IMR-90 (cell line): ENCODE measurements around the gene RAP1GAP. TPM values are rescaled to one million over a fixed set of nuclear protein-coding genes. Genes with fewer than 3 reads are reported as not detected.

Source experiments
- ATAC-seq: fragments of 200-7000 bp; cut with Tn5 transposase; 2 replicates; pipeline ENCODE4 v1.9.1; 2020; ENCODE audit warnings: low read depth, mild to moderate bottlenecking, moderate library complexity
- BruUV-seq: library from RNA; stranded (reverse); fragments of 400-500 nt; replicated peaks from 2 replicates; lab custom pipeline; 2021; lab: Mats Ljungman, UMichigan
- CTCF ChIA-PET: fragments of 300-600 bp; formaldehyde crosslinking; extraction: SDS; loops from one replicate; lab custom pipeline; 2021; ENCODE audit warnings: antibody characterized with exemption; lab: Yijun Ruan, JAX
- POLR2A ChIA-PET: fragments of 300-600 bp; sonication (Branson Sonifier 250); formaldehyde crosslinking; loops from one replicate; lab custom pipeline; 2022; ENCODE audit warnings: antibody characterized with exemption; ENCODE audit not compliant: unreplicated experiment; lab: Charles Lee
- DNase-seq: peaks from one replicate; pipeline ENCODE4 v3.0.0; 2013
- H2AFZ ChIP-seq: replicated peaks from 2 replicates; pipeline ENCODE3; 2013; ENCODE audit warnings: low read length, mild to moderate bottlenecking; ENCODE audit not compliant: poor library complexity
- H2AK5ac ChIP-seq: 2 replicates; pipeline ENCODE4 v1.6.1; 2013; ENCODE audit warnings: low read depth, low read length, inconsistent platforms
- H2AK9ac ChIP-seq: replicated peaks from 2 replicates; pipeline ENCODE3; 2013; ENCODE audit warnings: mild to moderate bottlenecking, low read depth, low read length, moderate library complexity; ENCODE audit not compliant: poor library complexity
- H2BK120ac ChIP-seq: 2 replicates; pipeline ENCODE4 v1.6.1; 2013; ENCODE audit warnings: low read depth, low read length, inconsistent platforms
- H2BK15ac ChIP-seq: 3 replicates; pipeline ENCODE4 v1.6.1; 2013; ENCODE audit warnings: low read depth, low read length, inconsistent platforms
- H2BK20ac ChIP-seq: 2 replicates; pipeline ENCODE4 v1.6.1; 2013; ENCODE audit warnings: low read depth, mild to moderate bottlenecking, inconsistent platforms, low read length, moderate library complexity
- H2BK5ac ChIP-seq: 2 replicates; pipeline ENCODE4 v1.6.1; 2013; ENCODE audit warnings: mild to moderate bottlenecking, low read depth, low read length, inconsistent platforms; ENCODE audit not compliant: poor library complexity, severe bottlenecking
- H3K14ac ChIP-seq: replicated peaks from 2 replicates; pipeline ENCODE4 v1.6.1; 2013; ENCODE audit warnings: low read depth, low read length, inconsistent platforms
- H3K18ac ChIP-seq: 2 replicates; pipeline ENCODE4 v1.6.1; 2013; ENCODE audit warnings: low read depth, low read length, control low read depth
- H3K23ac ChIP-seq: 2 replicates; pipeline ENCODE4 v1.6.1; 2013; ENCODE audit warnings: low read depth, low read length, inconsistent platforms
- H3K27ac ChIP-seq: 2 replicates; pipeline ENCODE4 v1.5.1; 2013; ENCODE audit warnings: mild to moderate bottlenecking, control low read depth, low read length; ENCODE audit not compliant: insufficient read depth
- H3K27me3 ChIP-seq: 2 replicates; pipeline ENCODE4 v1.6.1; 2013; ENCODE audit warnings: low read length; ENCODE audit not compliant: control insufficient read depth, insufficient read depth
- H3K36me3 ChIP-seq: 2 replicates; pipeline ENCODE4 v1.6.1; 2013; ENCODE audit warnings: low read length, mixed read lengths; ENCODE audit not compliant: control insufficient read depth, insufficient read depth
- H3K4ac ChIP-seq: 2 replicates; pipeline ENCODE4 v1.6.1; 2013; ENCODE audit warnings: low read depth, low read length, inconsistent platforms
- H3K4me1 ChIP-seq: 2 replicates; pipeline ENCODE4 v1.6.1; 2013; ENCODE audit warnings: low read length, mixed read lengths; ENCODE audit not compliant: control insufficient read depth, insufficient read depth
- H3K4me2 ChIP-seq: 2 replicates; pipeline ENCODE4 v1.6.1; 2013; ENCODE audit warnings: low read depth, mild to moderate bottlenecking, control low read depth, low read length, moderate library complexity
- H3K4me3 ChIP-seq: 2 replicates; pipeline ENCODE4 v1.5.1; 2013; ENCODE audit warnings: low read depth, mild to moderate bottlenecking, control low read depth, low read length, moderate library complexity; ENCODE audit not compliant: insufficient read depth
- H3K56ac ChIP-seq: 2 replicates; pipeline ENCODE4 v1.6.1; 2013; ENCODE audit warnings: low read length, inconsistent platforms; ENCODE audit not compliant: insufficient read depth; ENCODE audit errors: extremely low read depth
- H3K79me1 ChIP-seq, 2 experiments: 2 replicates each; pipeline ENCODE4 v1.6.1; 2013; ENCODE audit warnings: low read length in 2 of 2, inconsistent platforms in 1 of 2, low read depth in 1 of 2
- H3K9ac ChIP-seq: 2 replicates; pipeline ENCODE4 v1.6.1; 2013; ENCODE audit warnings: low read depth, low read length, control low read depth
- H3K9me1 ChIP-seq: 2 replicates; pipeline ENCODE4 v1.6.1; 2013; ENCODE audit warnings: low read length, inconsistent platforms; ENCODE audit not compliant: insufficient read depth
- H3K9me3 ChIP-seq: 2 replicates; pipeline ENCODE4 v1.6.1; 2013; ENCODE audit warnings: low read length; ENCODE audit not compliant: control insufficient read depth, insufficient read depth
- H4K20me1 ChIP-seq: 2 replicates; pipeline ENCODE4 v1.6.1; 2013; ENCODE audit warnings: low read length, inconsistent platforms; ENCODE audit not compliant: insufficient read depth
- H4K5ac ChIP-seq: 2 replicates; pipeline ENCODE4 v1.6.1; 2013; ENCODE audit warnings: mild to moderate bottlenecking, low read depth, low read length, control low read depth
- H4K8ac ChIP-seq, 2 experiments: 2 replicates each; pipeline ENCODE4 v1.6.1; 2013; ENCODE audit warnings: low read depth in 2 of 2, low read length in 2 of 2, control low read depth in 1 of 2, inconsistent platforms in 1 of 2
- H4K91ac ChIP-seq: 2 replicates; pipeline ENCODE4 v1.6.1; 2013; ENCODE audit warnings: low read depth, low read length, inconsistent platforms; ENCODE audit not compliant: insufficient read depth
- BHLHE40 ChIP-seq: fragments of 150-350 bp; IDR thresholded peaks from 2 replicates; pipeline ENCODE4 v1.6.1; 2016; ENCODE audit warnings: mild to moderate bottlenecking, low read depth, low read length
- CEBPB ChIP-seq: IDR thresholded peaks from 2 replicates; pipeline ENCODE4 v1.6.1; 2012; ENCODE audit warnings: low read depth, low read length, improper control_type of control experiment
- CHD1 ChIP-seq: IDR thresholded peaks from 2 replicates; pipeline ENCODE4 v1.6.1; 2012; ENCODE audit warnings: low read depth, low read length, improper control_type of control experiment
- CTCF ChIP-seq: conservative IDR thresholded peaks from 2 replicates; pipeline ENCODE4 v1.5.1; 2012; ENCODE audit warnings: mild to moderate bottlenecking, low read depth, low read length, improper control_type of control experiment
- FOS ChIP-seq: fragments of 150-350 bp; IDR thresholded peaks from 2 replicates; pipeline ENCODE4 v1.6.1; 2016; ENCODE audit warnings: low read depth, low read length
- MAFK ChIP-seq: IDR thresholded peaks from 2 replicates; pipeline ENCODE4 v1.6.1; 2012; ENCODE audit warnings: low read depth, low read length, improper control_type of control experiment
- MAZ ChIP-seq: IDR thresholded peaks from 2 replicates; pipeline ENCODE4 v1.6.1; 2012; ENCODE audit warnings: low read depth, mild to moderate bottlenecking, low read length, improper control_type of control experiment, moderate library complexity, borderline replicate concordance
- MXI1 ChIP-seq: IDR thresholded peaks from 2 replicates; pipeline ENCODE4 v1.6.1; 2012; ENCODE audit warnings: low read depth, mild to moderate bottlenecking, low read length, moderate library complexity, borderline replicate concordance
- POLR2A ChIP-seq: IDR thresholded peaks from 2 replicates; pipeline ENCODE4 v1.6.1; 2012; ENCODE audit warnings: mild to moderate bottlenecking, low read depth, low read length
- RAD21 ChIP-seq: IDR thresholded peaks from 2 replicates; pipeline ENCODE4 v1.6.1; 2012; ENCODE audit warnings: low read length, improper control_type of control experiment
- RFX5 ChIP-seq: IDR thresholded peaks from 2 replicates; pipeline ENCODE4 v1.8.0; 2012; ENCODE audit warnings: low read depth, mild to moderate bottlenecking, low read length, moderate library complexity
- SMC3 ChIP-seq: fragments of 150-350 bp; IDR thresholded peaks from 2 replicates; pipeline ENCODE4 v1.6.1; 2016; ENCODE audit warnings: low read depth, mild to moderate bottlenecking, antibody characterized with exemption, low read length, moderate library complexity
- USF2 ChIP-seq: fragments of 150-350 bp; IDR thresholded peaks from 2 replicates; pipeline ENCODE4 v1.6.1; 2017; ENCODE audit warnings: mild to moderate bottlenecking, antibody characterized with exemption, low read length, low read depth
- WGBS, 2 experiments: methylation state at CpG; one replicate each; pipeline versions ENCODE4 v1.1.5 to v1.1.7; 2013; ENCODE audit warnings: missing lambda C conversion rate in 2 of 2; ENCODE audit not compliant: insufficient read length in 1 of 2; ENCODE audit errors: extremely low coverage in 2 of 2; 5-methylcytosine and 5-hydroxymethylcytosine counted together
- dilution Hi-C: fragments of 300-500 bp; cut with HindIII; formaldehyde crosslinking; loops from one replicate; pipeline ENCODE4 v1.14.3; 2018; ENCODE audit warnings: low sequenced_read_pairs; ENCODE audit not compliant: unreplicated experiment
- in situ Hi-C: fragments of 300-500 bp; cut with MboI; formaldehyde crosslinking; loops from 3 replicates; pipeline ENCODE4 v1.14.3; 2019; ENCODE audit warnings: low sequenced_read_pairs, inconsistent platforms, mixed read lengths
- intact Hi-C: fragments of 100-400 bp; cut with micrococcal nuclease; formaldehyde crosslinking; loops from 2 replicates; pipeline ENCODE4 v1.10.0; 2022
- polyA plus RNA-seq, 3 experiments: library from polyadenylated mRNA; depleted of rRNA; stranded (reverse); fragments of >200 nt; gene quantifications; 2 replicates each; pipeline ENCODE4 v1.2.3, GENCODE V29; 2012; ENCODE audit warnings: low replicate concordance in 1 of 3
- total RNA-seq: library from RNA; depleted of rRNA; stranded (reverse); fragments of >200 nt; gene quantifications from 2 replicates; pipeline ENCODE4 v1.2.3, GENCODE V29; 2012

Gene RAP1GAP
- total and polyA plus RNA-seq, 2 of the 4 experiments (the other 2 are of a cell fraction), result under 0.01 to 0.10 TPM

- Histone ChIP-seq H2BK20ac (no peak overlapping the region), H4K5ac (no peak overlapping the region), H3K23ac (no peak overlapping the region), H3K79me1 (peaks cover 2 to 7% of the 10 kb centered on the region in 2 experiments; a peak in 2 of 4 replicates), H4K8ac (no peak overlapping the region), H3K9ac (no peak overlapping the region), H3K4me1 (no peaks in the 10 kb centered on the region), H3K56ac (no peak overlapping the region), H2BK5ac (no peak overlapping the region), H4K20me1 (no peaks in the 10 kb centered on the region), H3K27me3 (no peaks in the 10 kb centered on the region), H3K18ac (no peak overlapping the region), H2AK9ac (no peak overlapping the region), H3K14ac (no peak overlapping the region), H3K4me3 (no peak overlapping the region), H2AK5ac (no peak overlapping the region), H2BK15ac (no peak overlapping the region), H3K9me3 (0 out of 2 replicates have a peak, but pooled peaks cover 2% of the 10 kb centered on the region), H3K36me3 (peaks cover 13% of the 10 kb centered on the region), H3K4ac (no peak overlapping the region), H2AFZ (no peak overlapping the region), H3K27ac (no peak overlapping the region), H3K9me1 (peaks cover 9% of the 10 kb centered on the region; the same call in 1 of the 2 replicates), H2BK120ac (no peak overlapping the region), H4K91ac (no peak overlapping the region), H3K4me2 (no peak overlapping the region)
- intact Hi-C loops (no loop called here), in situ Hi-C loops (no loop called here), dilution Hi-C loops (no loop called here)
- no peak for ATAC-seq
- POLR2A ChIA-PET, result interaction anchor here (0.6 kb wide), 1 partner anchor 356 kb away, joined by 7 read pairs; no protein-coding TSS in a partner anchor
- no CpG with 5 or more reads among the region's 1 CpG for WGBS, 2 experiments
- TF ChIP-seq RFX5 (no peak), FOS (no peak), SMC3 (no peak), CTCF (no peak), POLR2A (no peak), CEBPB (no peak), CHD1 (no peak), USF2 (no peak), RAD21 (no peak), MXI1 (no peak), BHLHE40 (no peak), MAFK (no peak), MAZ (no peak)
- CTCF ChIA-PET, result interaction anchor here (0.6 kb wide), 1 partner anchor 82 kb away, joined by 5 read pairs; no protein-coding TSS in a partner anchor
- DNase-seq, result no peak
- no TSS peak for BruUV-seq
These were observed 11.2 kb upstream of the RAP1GAP start for GRCh38 chr1:21680381-21680780.
